Measurements from ENCODE around the gene PCDH9.
"Not testable (repeated sequence)": the region's sequence is repeated elsewhere in the genome, so short reads cannot be mapped to it uniquely, and the experiment has no call there.

The PCDH9 gene

DNA sequence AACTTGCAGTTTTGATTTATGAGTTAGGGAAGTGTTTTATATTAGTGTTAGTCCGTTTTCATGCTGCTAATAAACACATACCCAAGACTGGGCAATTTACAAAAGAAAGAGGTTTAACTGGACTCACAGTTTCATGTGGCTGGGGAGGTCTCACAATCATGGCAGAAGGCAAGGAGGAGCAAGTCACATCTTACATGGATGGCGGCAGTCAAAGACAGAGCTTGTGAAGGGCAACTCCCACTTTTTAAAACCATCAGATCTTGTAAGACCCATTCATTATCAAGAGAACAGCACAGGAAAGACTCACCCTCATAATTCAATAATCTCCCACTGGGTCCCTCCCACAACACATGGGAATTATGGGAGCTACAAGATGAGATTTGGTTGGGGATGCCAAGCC, 349.0 kb downstream of the PCDH9 start:
- not testable (repeated sequence) for DNase-seq

DNA sequence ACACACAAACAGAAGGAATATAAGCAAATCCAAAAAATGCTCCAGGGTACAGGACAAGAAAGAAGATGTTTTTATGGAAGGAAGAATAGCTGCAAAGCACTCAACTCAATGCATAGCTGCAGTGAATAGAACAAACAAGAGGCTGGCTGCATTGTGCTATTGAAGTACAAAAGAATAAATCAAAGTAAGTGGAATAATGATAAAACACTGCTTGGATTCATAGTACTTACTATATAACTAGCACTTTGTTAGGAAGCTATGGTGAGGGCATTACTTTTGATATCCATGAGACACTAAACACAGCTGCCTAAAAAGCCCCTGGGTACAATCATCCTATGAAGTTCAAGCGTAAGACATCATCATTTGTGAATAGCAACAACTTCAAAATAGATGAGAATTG, 350.1 kb downstream of the PCDH9 start:
- no peak for DNase-seq

DNA sequence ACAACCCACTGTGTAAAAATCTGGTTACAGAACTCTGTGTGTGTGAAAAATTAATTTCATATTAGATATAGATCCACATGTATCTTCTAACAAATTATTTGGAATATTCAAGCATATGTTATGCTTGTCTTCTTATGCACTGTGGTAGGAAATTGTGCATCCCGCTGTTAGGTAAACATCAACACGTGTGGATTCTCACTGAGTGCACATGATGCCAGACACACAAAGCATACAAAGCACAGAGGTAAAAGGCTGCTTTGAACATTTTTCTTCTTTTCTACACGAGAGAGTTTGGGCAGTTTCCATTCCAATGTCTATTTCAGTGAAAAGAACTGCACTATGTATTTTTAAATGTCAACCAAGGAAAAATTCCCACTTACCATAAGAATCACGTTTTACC, 354.9 kb downstream of the PCDH9 start:
- DNase-seq, result no peak

DNA sequence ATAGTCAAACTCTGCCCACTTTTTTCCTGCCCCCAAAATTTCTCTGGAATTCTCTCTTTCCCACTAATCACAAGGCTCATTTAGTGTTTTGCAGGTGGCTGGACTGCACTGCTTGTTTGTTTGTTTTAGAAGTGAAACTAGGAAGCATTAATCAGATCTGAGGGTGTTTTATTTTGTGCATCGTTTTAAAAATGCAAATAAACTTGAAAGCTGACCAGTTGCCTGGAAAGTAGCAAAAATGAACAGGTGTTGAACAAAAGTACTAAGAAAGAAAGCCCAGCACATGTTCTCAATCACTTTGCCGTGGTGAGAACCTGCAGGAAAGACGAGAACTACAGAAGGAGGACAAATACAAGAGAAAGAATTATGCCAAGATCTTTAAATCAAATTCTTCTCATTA, 365.5 kb downstream of the PCDH9 start:
- DNase-seq, result no peak

DNA sequence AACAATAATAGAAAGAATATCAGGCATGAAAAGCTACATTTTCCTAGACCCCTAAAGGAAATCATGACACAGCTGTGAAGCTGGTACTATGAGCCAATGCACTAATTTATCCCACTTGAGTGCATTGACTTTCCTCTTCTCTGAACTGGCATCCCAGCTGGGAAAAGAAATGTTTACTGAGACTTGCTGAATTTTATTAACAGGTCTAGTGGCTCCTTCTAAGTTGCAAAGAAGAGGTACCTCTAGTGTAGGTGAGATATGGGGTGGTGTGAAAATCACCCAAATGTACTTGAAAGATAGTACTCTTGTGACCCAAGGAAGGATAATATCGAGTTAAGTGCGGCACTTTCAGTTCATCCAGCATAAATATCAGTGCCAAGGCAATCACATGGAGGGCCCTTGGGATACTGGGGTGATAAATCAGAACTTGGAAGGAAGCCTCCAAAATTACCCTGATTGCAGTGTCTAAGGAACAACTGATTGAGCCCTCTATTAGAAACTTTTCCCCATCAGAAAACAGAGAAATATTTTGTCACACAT, 369.2 kb downstream of the PCDH9 start:
- no peak for DNase-seq

DNA sequence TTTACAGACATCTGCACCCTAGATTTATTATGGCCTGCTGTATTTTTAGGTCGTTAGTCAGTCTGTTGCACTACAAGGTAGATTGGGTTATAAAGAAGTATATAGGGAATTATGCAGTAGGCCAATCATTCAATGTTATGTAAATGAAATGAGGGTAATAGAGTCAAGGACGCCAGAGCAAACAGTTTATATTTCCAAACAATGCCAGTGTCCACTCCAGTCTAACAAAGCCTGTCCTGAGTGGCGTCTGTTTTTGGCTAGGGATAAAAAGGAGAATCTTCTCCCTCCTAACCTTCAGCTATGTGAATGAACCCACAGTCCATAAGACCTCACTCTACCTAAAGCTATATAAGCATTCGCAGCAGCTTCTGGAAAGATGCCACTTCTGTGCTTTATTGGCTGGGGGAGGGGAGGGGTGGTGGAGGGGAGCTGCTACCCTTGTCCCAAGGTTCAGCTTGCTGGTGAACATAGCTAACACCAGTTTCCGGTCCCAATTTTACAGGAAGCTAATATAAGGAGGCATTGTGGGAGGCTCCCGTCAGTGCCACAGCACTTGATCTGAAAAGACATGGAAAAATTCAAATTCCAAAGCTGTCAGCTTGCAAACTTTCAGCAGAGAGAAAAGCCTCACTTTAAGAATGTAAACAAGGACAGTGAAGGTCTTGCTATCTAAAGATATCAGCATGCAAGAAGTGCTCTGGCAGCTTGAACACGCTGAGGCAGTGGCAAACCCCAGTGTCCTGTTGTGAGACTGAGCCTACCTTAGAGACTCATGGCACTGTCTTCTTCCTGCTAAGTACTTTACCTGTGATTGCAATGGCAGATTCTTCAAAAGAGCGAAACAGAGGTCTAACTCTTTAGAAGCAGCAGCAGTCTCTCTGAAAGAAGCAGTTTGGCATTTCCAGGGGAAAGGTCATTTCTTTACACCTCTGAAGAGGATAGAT, 369.9 kb downstream of the PCDH9 start:
- DNase-seq, result no peak

DNA sequence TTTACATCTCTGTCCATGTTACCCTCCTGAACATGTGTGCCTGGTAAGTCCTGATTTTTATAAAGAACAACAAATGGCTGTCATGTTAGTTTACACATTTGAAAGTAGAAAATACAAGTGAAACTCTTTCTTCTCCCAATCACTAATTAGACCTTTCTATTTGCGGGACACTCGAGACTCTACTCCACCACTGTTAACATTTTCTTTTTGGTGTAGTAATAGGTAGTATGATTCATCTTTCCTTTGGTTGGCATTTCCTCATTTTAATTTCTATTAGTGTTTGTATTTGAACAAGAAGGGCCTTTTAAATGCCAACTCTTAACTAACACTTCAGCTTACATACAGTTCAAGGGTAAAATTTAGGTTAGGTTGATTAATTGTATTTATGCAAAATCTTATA, 371.1 kb downstream of the PCDH9 start:
- DNase-seq, result no peak

DNA sequence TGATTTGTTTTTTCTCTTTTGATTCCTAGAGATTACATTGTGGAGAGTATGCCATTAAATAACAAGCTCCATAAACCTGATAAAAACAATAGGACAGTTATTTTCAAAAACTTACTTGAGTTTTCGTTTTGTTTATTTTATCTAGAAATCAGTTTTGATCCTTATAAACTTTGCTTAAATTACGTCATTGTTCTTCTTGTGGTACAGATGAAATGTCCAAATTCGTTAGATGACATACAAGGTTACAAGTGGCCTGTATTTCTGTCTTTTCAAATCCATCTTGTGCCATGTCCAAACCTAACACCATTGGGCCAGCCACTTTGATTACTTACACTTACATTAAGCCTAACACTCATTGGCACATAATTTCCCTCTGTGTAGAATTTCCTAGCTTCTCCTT, 372.0 kb downstream of the PCDH9 start:
- no peak for DNase-seq

DNA sequence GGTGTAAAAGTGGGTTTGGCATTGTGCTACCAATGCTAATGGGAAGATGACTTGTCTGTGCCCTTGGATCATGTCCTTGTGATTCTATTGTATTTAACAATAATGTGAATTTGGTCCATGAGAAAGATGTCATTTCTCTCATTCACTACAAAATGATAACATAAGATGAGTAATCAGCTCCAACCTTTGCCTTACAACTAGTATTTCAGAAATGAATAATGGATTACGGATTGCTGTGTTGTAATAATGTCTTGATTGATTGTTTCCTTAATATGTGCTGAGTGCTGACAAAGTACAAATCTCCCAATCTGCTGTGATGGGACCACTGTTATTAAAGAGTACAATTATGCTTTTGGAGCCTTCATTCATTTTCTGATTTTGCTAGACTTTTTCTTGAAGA, 375.0 kb downstream of the PCDH9 start:
- DNase-seq, result no peak

DNA sequence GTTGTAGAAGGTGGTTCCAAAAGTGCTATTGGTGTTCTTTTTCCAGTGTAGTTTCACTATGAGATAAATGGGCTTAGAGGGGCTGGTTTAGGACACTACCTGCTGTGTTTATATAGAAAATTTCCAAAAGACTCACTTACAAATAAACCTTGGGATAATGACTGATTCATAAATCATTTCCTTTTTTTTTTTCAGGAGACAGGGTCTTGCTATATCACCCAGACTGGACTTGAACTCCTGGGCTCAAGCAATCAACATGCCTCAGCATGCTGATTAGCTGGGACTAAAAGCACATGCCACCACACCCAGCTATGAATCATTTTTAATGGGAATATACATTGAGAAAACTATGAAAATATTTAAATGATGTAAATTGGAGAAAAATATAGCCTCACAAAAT, 376.6 kb downstream of the PCDH9 start:
- DNase-seq, result no peak

DNA sequence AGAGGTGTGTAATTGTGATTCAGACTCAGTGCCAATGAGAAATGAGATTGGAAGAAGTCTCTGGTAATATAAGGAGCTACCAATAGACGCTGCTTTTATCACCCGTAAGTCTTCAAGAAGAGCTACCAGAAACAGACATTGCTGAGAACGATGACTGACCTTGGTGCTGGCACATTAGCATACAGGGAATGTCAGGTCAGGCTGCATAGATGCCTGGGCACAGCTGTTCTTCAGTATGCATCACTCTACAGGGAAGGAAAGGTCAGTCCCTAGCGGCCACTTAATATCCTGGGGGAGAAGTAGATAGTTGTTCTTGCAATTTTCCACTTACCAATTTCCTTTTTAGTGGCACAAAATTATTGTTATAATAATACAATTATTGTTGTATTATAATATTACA, 380.4 kb downstream of the PCDH9 start:
- no peak for DNase-seq

DNA sequence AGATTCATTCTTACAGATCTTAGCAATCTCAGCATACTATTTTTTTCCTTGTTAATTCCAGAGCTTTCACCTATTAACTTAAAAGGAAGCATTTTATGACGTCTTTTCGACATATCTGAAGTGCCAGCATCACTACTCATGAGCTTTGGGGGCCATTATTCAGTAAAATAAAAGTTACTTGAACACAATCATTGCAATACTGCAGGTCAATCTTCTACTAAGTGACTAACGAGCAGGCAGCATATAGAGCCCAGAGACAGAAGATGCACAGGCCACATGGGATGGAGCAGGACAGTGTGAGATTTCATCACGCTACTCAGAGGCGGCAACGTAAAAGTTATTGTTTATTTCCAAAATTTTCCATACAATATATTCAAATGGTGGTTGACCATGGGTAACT, 382.6 kb downstream of the PCDH9 start:
- no peak for DNase-seq

DNA sequence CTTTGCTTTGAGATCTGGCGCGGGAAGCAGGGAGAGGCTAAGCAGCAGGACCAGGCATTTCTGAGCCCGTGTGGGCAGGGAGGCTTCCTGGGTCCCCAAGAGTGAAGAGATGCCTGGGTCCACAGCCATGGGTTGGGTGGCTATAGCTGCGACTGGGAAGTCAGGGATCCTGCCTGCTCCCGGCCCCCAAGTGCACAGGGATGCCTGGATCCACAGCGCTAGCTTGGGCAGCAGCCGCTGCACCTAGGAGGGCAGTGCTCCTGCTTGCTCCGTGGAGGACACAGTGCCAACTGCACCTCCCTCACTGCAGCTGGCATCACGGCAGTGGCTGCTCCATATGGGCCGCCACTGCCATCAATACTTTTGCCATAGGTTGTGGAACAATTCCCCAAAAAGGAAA, 384.7 kb downstream of the PCDH9 start:
- no peak for DNase-seq

DNA sequence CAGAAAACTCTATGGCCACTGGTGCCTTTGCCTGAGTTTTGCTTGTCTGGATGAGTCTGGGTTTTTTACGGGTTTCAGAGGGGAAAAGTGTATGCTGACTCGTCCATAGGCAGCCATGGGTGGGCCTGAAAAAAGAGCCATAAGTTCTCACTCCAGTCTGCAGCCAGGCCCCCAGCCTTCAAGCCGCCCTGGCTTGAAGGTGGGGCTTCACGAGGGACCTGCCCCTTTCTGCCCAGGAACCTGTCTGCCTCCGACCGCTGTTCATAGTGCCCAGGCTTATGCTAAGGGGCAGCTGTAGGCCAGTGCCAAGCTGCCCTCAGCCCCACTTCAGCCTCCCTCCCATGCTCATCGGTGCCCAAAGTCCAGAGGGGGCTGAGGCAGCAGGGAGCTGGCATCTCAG, 385.2 kb downstream of the PCDH9 start:
- DNase-seq, result no peak

DNA sequence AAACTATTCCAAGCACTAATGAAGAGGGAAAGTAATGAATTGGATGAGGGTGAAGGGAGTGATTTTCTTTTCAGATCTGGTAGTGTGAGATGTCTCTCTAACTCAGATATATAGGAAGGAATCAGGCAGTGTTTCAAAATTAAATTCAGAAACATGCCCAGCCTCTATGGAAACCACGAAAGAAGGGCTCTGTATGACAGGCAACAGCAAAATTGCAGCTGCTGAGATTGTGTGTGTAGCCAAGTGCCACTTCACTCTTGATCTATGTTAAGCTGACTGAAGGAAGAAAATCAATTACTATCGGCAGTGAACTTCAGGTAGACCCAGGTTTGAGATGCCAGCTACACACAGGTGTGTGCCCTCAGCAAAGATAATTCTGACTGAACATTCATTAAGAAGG, 387.4 kb downstream of the PCDH9 start:
- DNase-seq, result no peak

DNA sequence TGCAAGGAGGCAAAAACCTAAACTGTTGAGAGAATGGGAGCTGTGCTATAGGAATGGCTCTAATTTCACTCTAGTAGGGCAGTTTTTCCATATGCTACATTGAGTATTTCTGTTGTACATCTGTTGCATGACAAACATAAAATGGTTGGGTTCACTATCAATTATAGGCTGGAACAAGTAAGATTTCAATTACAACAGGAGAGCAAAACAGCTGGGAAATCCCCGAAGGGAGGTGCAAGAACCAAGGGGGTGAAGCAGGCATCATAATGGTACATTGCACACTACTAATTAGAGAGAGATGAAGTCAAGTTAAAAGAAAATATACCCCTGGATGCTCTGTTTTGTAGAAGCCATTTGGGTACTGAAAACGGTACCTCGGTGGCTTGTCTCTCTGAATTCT, 389.5 kb downstream of the PCDH9 start:
- DNase-seq, result no peak

DNA sequence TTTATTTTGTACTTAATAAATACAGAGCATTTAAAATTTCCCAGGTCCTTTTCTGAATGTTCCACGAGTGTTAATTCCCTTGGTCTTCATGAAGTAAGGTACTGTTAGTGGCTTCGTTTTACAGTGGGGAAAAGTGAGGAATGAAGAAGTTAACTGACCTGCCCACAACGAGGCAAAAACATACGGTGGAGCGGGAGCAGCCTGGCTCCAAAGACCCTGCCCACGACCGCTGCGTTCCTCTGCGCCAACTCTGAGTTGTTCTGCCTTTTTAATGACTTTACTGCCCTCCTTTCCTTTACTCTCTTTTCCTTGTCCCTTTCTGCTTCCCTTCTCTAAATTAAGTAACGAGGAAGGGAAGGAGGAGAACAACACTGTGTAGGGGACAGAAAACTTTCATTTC, 392.9 kb downstream of the PCDH9 start:
- DNase-seq, result no peak

DNA sequence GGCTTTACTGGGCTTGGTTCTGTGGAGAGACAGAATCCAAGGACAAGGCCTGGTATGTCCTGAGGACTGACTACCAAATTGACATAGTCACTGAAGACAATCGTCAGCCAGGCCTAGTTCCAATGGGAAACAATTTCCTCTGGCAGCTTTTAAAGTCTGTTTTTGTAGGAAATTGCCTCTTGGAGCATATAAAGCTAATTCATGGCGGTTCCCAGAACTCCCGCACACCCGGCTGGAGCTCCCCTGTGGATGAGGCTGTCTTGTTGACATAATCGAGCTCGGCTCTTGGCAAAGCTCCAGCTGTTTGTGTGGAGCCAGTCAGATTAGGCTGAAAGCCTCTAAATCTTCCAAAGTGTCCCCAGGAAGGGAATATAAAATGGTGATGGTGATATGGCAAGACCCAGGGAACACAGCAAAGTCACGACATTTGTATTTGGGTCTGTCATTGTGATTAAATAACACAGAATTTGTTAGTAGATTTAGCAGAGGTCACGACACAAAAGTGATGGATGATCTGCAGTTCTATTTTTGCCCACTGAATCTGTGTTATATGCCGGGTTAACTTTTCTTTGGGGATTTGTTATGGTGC, 395.0 kb downstream of the PCDH9 start:
- no peak for DNase-seq

DNA sequence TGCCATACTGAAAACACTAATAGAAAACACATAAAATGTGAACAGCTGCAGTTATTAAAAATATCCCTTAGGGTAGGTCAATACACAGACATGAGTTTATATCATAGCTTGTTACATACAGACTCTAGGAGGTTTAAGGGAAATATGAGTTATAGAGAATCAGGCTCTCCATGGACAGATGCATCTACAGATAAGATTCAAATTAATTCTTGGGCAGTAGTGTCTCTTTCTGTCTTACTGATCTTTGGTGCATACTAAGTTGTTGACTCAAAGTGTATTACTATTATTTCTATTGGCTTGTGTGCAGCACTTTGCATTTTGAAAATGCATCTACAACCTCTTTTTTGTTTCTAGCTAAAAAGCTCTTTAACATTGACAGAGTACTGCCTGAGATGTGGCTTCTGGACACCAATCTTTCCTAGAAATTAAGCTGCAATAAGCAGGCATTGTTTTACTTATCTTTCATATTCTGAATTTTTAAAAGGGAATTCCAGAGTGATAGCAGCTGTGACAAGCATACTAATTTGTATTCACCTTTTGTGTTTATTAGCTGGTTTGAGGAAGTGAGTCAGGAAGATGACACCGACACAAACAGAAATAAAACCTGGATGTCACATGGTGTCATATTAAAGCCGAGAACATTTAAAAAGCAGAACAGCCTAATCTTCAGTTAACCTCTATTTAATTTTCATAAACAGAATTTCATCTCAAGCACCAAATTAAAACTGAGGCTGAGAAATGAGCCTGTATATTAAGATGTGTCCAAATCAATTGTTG, 399.0 kb downstream of the PCDH9 start:
- no peak for DNase-seq

DNA sequence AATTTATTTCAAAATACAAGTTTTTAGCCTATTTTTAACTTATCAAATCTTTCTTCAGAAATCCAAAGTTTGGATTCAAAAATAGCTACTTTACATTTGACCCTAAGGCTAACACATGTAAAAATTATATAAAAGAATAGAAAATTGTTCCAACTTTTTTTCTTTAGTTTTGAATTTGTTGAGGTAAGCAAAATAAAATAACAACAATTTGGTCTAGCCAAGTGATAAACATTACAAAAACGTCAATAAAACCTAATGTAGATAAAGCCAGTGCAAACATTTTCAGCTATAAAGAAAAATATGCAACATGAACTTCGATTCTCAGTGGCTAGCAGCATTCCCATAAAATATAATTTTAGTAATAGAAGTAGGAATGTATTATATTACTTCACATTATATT, 400.3 kb downstream of the PCDH9 start:
- no peak for DNase-seq

DNA sequence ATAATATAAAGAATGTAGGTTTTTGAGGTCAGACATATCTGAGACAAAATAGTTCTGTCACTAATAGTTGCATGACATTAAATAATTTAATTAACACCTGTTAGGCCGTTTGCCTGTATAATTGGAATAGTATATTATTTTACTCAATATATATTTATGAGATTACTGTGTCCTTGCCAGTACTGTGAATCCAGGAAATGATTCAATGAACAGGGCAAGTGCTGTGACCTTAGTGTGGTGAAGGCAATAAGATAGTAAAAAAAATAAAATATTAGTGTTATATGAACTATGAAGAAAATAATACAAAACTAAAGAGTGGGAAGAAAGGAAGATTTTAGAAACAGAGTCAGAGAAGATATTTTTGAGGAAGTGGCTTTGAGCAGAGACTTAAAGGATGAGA, 403.7 kb downstream of the PCDH9 start:
- no peak for DNase-seq

DNA sequence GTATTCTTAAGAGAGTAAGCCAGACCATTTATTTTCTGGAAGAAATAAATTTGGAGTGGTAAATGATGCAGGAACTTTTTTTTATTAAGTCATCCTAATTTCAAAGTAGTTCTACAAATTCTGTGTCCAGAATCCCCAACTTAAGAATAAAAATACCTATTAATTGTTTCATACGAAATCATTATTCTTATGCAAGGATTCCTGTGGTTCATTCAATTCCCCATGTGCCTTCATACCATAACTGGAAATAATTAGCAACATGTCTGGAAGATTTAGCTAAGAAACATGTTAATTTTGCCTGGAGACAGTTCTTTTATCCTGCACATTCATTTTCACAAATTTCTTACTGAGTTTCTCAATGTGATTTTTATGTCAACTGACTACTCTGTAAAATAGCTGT, 408.6 kb downstream of the PCDH9 start:
- DNase-seq, result no peak

DNA sequence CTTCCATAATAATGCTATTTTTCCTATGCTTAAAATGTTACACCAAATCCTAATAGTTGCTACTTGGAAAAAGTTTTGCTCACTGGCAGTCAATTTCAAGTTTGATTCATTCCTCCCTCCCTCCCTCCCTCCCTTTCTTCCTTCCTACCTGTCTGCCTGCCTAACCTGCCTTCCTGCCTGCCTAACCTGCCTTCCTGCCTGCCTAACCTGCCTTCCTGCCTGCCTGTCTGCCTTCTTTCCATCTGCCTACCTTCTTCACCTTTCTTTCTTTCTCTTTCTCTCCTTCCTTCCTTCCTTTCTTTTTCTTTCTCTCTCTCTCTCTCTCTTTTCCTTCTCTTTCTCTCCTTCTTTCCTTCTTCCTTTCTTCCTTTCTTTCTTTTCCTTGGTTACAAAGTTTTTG, 418.7 kb downstream of the PCDH9 start:
- DNase-seq, result no peak

DNA sequence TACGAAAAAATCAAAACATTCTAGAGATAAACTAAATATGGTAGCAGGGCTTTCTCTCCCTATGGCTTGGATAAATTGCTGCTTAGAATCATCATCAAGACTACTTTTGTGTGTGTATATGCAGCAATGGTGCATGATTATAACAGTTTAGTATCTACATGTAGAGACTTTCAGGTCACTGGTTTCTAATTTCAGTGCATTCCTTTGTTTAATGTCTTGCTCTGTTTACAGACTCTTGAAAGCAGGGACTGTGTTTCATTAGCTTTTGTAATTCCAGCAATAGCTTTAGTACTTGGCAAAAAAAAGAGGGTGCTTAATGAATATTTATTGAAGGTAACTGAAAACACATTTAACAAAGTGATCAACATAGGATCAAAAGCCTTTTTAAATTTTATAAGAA, 420.7 kb downstream of the PCDH9 start:
- no peak for DNase-seq
